Activated CD8-positive, alpha-beta memory T cell treated with anti-CD3 and anti-CD28 coated beads, Interleukin-2, amount 50 U/mL, for 24 hours (primary cell): ENCODE measurements around the gene LMF2.
"Not testable (repeated sequence)": the region's sequence is repeated elsewhere in the genome, so short reads cannot be mapped to it uniquely, and the experiment has no call there.

ENCODE experiments used
- DNase-seq: peaks from one replicate; pipeline ENCODE4 v3.0.0-alpha.2; 2020; ENCODE audit errors: extremely low read depth

Gene LMF2

GRCh38 chr22:50533856-50534711 is 26.6 kb upstream of the LMF2 start:
- not testable (repeated sequence) for DNase-seq

GRCh38 chr22:50532824-50533796 is 25.6 kb upstream of the LMF2 start:
- DNase-seq, result no peak

- DNase-seq, result no peak
Observed at GRCh38 chr22:50531962-50532674, 24.6 kb upstream of the LMF2 start.

- no peak for DNase-seq
Observed at GRCh38 chr22:50531546-50531961, 24.1 kb upstream of the LMF2 start.

GRCh38 chr22:50530877-50531545 is 23.5 kb upstream of the LMF2 start:
- no peak for DNase-seq

- no peak for DNase-seq
Observed at GRCh38 chr22:50530580-50530876, 23.0 kb upstream of the LMF2 start.

- DNase-seq, result no peak
Observed at GRCh38 chr22:50529897-50530579, 22.5 kb upstream of the LMF2 start, which contains the start of gene TYMP. TYMP (minus strand) TSS chr22:50530012; CDS start chr22:50529709, 303 bp downstream.

GRCh38 chr22:50529416-50529896 is 22.0 kb upstream of the LMF2 start:
- no peak for DNase-seq

GRCh38 chr22:50528682-50529415 is 21.3 kb upstream of the LMF2 start:
- no peak for DNase-seq

- no peak for DNase-seq
Observed at GRCh38 chr22:50527921-50528681, 20.6 kb upstream of the LMF2 start.

GRCh38 chr22:50526834-50527801 is 19.6 kb upstream of the LMF2 start:
- DNase-seq, result no peak

- no peak for DNase-seq
Observed at GRCh38 chr22:50526108-50526833, 18.8 kb upstream of the LMF2 start.

GRCh38 chr22:50525858-50526107 is 18.3 kb upstream of the LMF2 start:
- DNase-seq, result no peak

- DNase-seq, result peak; percentile 90
Observed at GRCh38 chr22:50525104-50525857, 17.8 kb upstream of the LMF2 start, which contains the start of gene SCO2. SCO2 (minus strand) TSS chr22:50525598; CDS start chr22:50524411, 1,187 bp downstream.

GRCh38 chr22:50524676-50525103 is 17.2 kb upstream of the LMF2 start:
- no peak for DNase-seq

GRCh38 chr22:50523806-50524675 is 16.5 kb upstream of the LMF2 start:
- DNase-seq, result no peak
